Left forelimb (tissue), 1 donor: ENCODE measurements around the gene CDC14B.

Experiments
- DNase-seq: peaks from one replicate; pipeline ENCODE4 v3.0.0-alpha.2; 2018; ENCODE audit warnings: low spot score

Gene CDC14B

GRCh38 chr9:96501633-96502538 is 117.8 kb downstream of the CDC14B start:
- no peak for DNase-seq

GRCh38 chr9:96500696-96501632 is 118.7 kb downstream of the CDC14B start:
- no peak for DNase-seq

DNA sequence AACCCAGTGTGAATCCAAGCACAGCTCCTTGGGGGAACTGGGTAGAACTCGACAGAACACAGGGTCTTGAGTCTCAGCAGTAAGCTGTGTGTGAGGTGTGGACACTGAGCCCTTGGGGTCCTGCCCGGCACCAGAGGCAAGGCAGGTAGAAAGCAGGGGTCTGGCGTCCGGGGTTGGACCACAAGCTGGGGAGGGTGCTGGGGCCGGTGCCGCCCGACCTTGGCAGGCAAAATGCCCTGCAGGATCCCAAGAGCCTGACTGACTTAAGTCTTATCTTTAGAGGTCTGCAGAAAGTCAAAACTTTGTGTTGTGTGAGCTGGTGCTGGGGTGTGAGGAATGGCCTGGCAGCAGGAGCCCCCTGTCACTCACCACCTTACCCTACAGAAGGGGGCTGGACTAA is 120.4 kb downstream of the CDC14B start:
- DNase-seq, result no peak

DNA sequence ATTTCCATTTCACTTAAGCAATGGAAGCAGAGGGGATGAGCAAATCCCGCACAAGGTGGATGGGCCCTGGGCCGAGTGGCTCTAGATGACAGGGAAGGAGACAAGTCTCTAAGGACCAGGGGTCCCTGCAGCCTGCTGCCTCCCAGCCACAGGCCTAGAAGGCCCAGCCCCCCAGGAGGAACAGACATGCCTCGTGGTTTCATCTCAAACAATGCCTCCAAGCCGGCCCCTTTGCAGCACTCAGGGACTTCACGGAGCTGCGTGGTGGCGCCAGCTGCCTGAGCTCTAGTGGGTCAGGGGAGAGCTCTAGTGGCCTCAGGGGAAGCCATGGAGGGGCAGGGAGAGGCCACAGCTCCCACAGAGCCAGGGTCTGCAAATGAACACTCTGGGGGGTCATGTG is 120.8 kb downstream of the CDC14B start:
- DNase-seq, result no peak

DNA sequence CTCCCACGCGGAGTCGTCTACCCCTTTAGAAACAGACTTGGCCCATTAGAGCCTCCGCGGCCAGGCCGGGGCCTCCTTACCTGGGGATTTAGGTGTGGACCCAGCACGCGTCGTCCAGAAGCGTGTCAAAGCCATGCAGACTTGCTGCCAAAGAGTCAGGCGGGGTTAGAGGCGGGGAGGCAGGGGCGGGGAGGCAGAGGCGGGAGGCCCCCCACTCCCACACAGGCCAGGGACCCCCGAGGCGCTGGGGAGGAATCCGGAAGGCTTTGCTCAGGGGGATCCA is 122.6 kb downstream of the CDC14B start:
- no peak for DNase-seq

DNA sequence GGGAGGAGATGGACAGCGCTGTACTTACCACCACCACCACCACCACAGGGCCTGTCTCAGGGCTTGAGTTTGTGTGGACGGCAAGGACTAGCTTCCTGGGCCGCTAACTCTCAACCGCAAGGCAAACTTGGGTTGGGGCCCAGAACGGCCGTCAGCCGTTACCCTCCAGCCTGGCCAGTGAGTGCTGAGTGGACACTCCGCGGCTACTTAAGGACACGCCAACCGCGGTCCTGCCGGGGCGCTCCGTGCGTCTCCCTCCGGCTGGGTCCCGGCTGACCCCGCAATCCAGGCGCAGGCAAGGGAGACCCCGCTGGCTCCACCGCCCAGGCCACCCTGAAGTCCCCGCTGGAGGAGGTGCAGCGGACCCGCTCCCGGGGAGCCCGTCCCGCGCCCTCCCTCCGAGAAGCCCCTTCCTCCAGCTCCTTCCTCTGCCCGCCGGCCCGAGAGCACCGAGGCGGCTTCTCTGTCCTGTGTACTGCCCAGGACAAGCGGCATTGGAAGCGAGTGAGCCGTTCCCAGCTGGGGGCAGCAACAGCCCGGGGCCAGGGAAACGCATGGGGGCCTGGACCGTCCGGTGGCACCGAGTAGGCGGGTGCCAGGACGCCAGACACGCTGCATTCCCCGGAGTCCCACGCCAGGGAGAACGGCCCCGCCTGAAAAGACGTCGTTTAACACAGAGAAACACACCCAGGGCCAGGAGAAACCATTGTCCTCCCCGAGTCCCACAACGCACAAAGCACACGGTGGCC is 123.1 kb downstream of the CDC14B start:
- DNase-seq, result no peak

- DNase-seq, result no peak
Measured at GRCh38 chr9:96495341-96495740, 124.3 kb downstream of the CDC14B start.

DNA sequence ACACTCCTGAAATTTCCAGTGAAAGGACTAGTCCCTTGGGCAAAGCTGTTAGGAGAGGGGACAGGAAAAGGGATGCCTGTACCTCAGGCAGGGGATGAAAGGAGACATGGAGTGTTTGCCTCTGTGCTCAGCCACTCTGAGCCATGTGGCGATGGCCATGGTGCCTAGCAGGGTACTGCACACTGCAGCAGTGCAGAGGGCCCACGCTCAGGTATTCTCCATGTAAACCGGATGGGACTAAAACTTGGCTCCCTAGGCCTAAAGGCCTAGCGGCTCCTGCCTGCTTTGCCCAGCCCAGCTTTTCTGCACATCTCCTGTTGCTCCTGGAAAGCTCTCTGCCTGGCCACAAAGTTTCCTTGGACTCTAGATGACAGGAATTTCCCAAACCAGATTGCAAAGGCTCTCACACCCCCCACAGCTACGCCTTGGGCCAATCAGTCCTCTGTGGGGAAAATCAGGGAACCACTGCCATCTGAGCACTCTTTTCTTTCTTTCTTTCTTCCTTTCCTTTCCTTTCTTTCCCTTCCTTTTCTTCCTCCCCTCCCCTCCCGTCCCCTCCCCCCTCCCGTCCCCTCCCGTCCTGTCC is 125.3 kb downstream of the CDC14B start:
- DNase-seq, result no peak

GRCh38 chr9:96493757-96494156 is 125.9 kb downstream of the CDC14B start:
- no peak for DNase-seq

DNA sequence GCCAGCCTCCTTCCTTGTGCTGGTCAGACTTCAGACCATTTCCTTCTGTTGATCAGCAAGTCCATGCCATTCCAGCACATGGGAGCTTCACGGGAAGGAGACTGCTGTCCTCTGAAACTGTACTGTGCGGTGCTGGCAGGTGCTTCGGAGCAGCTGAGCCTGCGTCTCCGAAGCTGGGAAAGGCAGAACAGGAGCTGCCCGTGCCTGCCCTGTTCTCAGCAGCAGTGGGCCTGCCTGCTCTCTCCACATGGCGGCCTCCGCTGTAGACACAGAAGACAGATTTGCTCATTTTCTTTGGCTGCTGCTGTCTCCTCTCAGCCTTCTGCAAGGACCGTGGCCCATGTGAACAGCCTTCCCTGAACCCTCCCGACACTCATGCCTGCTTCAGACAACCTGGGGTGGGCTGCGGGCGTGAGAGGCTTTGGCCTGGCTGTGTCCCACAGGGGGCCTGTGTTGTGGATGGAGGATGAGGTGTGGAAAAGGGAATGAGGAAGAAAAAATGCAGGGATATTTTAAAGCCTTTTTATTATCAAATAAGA is 126.6 kb downstream of the CDC14B start:
- no peak for DNase-seq

DNA sequence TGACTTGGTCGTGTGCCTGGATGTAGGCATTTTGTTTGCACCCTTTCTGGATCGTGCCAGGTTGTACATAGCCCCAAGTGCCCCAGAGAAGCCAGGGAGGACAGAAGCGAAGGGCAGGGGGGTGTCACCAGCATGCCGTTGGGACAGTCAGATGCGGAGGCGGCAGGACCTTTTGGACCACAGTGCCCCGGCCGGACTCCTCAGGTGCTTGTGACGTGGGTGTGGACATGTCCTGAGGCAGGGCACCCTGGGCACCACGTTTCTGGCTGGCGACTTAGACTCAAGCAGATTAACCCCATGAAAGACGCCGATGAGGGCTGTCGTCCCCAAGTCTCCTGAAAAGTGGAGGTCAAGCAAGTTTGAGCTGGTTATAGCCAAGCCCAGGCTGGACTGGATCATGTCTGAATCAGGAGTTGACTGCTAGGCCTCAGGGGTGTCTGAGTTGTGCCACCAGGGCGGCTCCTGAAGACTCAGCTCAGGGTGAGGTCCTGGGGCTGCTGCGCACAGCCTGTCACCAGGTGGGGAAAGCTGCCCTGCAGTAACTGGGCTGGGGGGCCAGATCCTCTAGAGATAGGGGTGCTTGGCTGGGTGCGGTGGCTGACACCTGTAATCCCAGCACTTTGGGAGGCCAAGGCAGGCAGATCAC is 127.6 kb downstream of the CDC14B start:
- no peak for DNase-seq

- no peak for DNase-seq
Measured at GRCh38 chr9:96491079-96491879, 128.4 kb downstream of the CDC14B start.

DNA sequence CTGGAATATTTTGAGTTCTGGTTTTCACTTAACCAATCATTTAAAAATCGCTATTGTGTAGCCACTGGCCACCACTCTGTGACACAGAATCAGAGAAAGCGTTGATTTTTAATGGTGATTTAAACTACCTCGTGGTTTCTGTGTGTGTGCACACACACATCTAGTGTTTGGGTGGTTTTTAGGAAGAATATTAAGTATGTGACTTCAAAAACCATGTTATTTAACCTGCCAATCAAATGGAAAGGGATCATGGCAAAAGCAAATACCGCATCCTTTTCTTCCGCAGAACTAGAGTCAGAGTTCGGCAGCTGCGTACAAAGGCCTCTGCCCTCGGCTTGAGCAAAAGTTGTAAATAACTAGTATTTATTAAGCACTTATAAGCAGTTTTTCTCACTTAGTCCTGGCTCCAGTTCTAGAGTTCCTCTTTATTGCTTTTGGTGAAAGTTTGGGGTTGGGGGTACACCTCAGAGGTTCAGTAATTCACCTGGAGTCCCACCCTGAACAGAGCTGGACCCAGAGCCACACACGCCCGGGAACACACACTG is 129.0 kb downstream of the CDC14B start:
- DNase-seq, result no peak

GRCh38 chr9:96489482-96489979 is 130.1 kb downstream of the CDC14B start:
- no peak for DNase-seq

DNA sequence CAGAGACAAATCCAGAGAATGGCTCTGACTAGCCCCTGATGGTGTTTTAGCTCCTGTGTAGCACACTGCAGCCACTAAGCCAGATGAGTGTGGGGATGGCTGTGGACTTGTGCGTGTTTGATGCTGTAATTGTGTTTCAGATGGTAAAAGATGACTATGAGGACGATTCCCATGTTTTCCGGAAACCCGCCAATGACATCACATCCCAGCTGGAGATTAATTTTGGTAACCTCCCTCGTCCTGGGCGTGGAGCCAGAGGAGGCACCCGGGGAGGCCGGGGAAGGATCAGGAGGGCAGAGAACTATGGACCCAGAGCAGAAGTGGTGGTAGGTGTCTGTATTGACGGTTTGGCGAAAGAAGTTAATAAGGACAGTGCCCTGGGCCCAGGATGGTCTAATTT is 131.7 kb downstream of the CDC14B start:
- DNase-seq, result no peak

GRCh38 chr9:96487029-96487396 is 132.6 kb downstream of the CDC14B start:
- DNase-seq, result no peak

- DNase-seq, result no peak
Measured at GRCh38 chr9:96486386-96487028, 133.1 kb downstream of the CDC14B start.

GRCh38 chr9:96485280-96485679 is 134.4 kb downstream of the CDC14B start:
- no peak for DNase-seq

- DNase-seq, result no peak
Measured at GRCh38 chr9:96484521-96484931, 135.1 kb downstream of the CDC14B start.
